GM18858 (cell line): ENCODE data around the gene JMJD7.

Experiments
- ATAC-seq: cut with Tn5 transposase; IDR thresholded peaks from one replicate; pipeline ENCODE4 v1.9.1; 2021; ENCODE audit not compliant: unreplicated experiment

JMJD7 gene

GRCh38 chr15:41842229-41842628 lies 14.3 kb downstream of the JMJD7 start:
- no peak for ATAC-seq

- no peak for ATAC-seq
These were observed 15.7 kb downstream of the JMJD7 start for GRCh38 chr15:41843571-41843970.

- no peak for ATAC-seq
These were observed 16.9 kb downstream of the JMJD7 start for GRCh38 chr15:41844814-41845213.

GRCh38 chr15:41847206-41847605 lies 19.3 kb downstream of the JMJD7 start:
- no peak for ATAC-seq

GRCh38 chr15:41847981-41848380 lies 20.1 kb downstream of the JMJD7 start:
- no peak for ATAC-seq

GRCh38 chr15:41848631-41849030 lies 20.7 kb downstream of the JMJD7 start:
- no peak for ATAC-seq

GRCh38 chr15:41849204-41849603 lies 21.3 kb downstream of the JMJD7 start:
- no peak for ATAC-seq

GRCh38 chr15:41849861-41850260 lies 22.0 kb downstream of the JMJD7 start:
- no peak for ATAC-seq

GRCh38 chr15:41850482-41851166 lies 22.7 kb downstream of the JMJD7 start:
- ATAC-seq, result no peak

GRCh38 chr15:41851167-41851523 lies 23.3 kb downstream of the JMJD7 start:
- ATAC-seq, result no peak

GRCh38 chr15:41851755-41852370 lies 24.0 kb downstream of the JMJD7 start:
- ATAC-seq, result no peak

GRCh38 chr15:41852736-41853590 lies 25.1 kb downstream of the JMJD7 start:
- ATAC-seq, result no peak

- no peak for ATAC-seq
These were observed 25.9 kb downstream of the JMJD7 start for GRCh38 chr15:41853831-41854230.

GRCh38 chr15:41854443-41854842 lies 26.6 kb downstream of the JMJD7 start:
- ATAC-seq, result no peak

GRCh38 chr15:41855261-41855961 lies 27.5 kb downstream of the JMJD7 start:
- no peak for ATAC-seq

GRCh38 chr15:41856262-41856661 lies 28.4 kb downstream of the JMJD7 start:
- ATAC-seq, result no peak

- ATAC-seq, result no peak
These were observed 28.8 kb downstream of the JMJD7 start for GRCh38 chr15:41856716-41857115.

- ATAC-seq, result no peak
These were observed 29.4 kb downstream of the JMJD7 start for GRCh38 chr15:41857316-41857715.

- ATAC-seq, result no peak
These were observed 30.9 kb downstream of the JMJD7 start for GRCh38 chr15:41858756-41859155.

- ATAC-seq, result no peak
These were observed 32.3 kb downstream of the JMJD7 start for GRCh38 chr15:41860049-41860828.
